ENCODE measurements around the gene AGTPBP1.

GRCh38 chr9:85737671-85738070, 4.1 kb downstream of the AGTPBP1 start:
- TF ChIP-seq CTCF (IDR thresholded peaks at IDR 0.05) (no peak), POLR2A (IDR thresholded peaks at IDR 0.05) (no peak), EP300 (IDR thresholded peaks at IDR 0.05) (no peak)
